Neural progenitor cell (in vitro differentiated cells): ENCODE data around the gene TUBA3E.

Source experiments
- EZH2phosphoT487 ChIP-seq: fragments of 200-600 bp; sonication (generic); IDR thresholded peaks from 2 replicates; pipeline ENCODE4 v1.6.1; 2017; ENCODE audit warnings: antibody characterized with exemption
- TF ChIP-seq, protein P1 (sequence below): fragments of 200-600 bp; sonication (generic); IDR thresholded peaks from 2 replicates; pipeline ENCODE4 v1.5.1; 2017; ENCODE audit warnings: antibody characterized with exemption, mild to moderate bottlenecking

DNA sequence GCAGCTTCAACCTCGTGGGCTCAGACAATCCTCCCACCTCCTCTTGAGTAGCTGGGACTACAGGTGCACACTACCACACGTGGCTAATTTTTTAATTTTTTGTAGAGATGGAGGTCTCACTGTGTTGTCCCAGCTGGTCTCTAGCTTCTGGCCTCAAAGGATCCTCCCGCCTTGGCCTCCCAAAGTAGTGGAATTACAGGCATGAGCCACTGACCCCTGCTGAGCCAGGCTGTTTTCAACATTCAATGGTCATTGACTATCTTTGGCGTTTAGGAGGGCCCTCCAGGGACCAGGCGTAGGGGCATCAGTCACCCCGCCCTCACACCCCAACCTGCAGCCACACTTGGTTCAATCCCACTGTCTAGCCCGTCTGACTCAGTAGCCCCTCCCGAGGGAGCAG, 11.0 kb downstream of the TUBA3E start:
- TF ChIP-seq, protein P1, sequence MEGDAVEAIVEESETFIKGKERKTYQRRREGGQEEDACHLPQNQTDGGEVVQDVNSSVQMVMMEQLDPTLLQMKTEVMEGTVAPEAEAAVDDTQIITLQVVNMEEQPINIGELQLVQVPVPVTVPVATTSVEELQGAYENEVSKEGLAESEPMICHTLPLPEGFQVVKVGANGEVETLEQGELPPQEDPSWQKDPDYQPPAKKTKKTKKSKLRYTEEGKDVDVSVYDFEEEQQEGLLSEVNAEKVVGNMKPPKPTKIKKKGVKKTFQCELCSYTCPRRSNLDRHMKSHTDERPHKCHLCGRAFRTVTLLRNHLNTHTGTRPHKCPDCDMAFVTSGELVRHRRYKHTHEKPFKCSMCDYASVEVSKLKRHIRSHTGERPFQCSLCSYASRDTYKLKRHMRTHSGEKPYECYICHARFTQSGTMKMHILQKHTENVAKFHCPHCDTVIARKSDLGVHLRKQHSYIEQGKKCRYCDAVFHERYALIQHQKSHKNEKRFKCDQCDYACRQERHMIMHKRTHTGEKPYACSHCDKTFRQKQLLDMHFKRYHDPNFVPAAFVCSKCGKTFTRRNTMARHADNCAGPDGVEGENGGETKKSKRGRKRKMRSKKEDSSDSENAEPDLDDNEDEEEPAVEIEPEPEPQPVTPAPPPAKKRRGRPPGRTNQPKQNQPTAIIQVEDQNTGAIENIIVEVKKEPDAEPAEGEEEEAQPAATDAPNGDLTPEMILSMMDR, result no peak
- TF ChIP-seq EZH2phosphoT487, result no peak
